ENCODE data around the gene VSIG4. TPM values are rescaled to one million over a fixed set of nuclear protein-coding genes. Genes with fewer than 3 reads are reported as not detected.

Gene VSIG4
- total RNA-seq, 4 donors from 2014 or later = 22.3 to 253 (median 97.0) TPM

DNA sequence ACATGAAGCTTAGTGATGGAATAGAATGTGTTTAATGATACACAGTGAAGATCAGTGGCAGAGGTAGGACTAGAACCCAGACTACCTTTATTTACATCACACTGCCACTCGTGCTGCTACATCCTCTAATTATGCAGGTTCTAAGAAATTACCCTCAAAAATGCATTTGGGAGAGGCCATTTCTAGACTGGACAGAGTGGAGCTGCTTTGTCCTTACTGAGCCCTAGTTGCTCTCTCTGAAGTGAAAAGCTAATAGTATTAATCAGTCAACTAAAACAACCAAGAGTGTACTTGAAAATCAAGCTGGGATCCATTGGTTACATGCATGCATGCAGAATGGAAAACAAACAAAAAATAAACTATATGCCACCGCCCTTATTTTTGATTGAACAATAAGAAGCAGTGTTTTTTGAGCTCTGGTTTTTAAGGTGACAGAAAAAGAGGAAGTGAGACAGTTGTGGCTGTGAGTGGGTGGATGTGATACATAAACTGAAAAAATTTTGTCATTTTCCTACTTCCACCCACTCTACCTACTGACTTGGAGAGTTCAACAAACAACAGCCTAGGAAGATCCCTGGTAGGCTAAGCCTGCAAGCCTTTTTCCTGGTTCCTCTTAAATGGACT, 6.8 kb upstream of the VSIG4 start:
- H3K36me3 ChIP-seq = no peaks in the 10 kb centered on the region
- WGBS, 2 donors (ENCODE audit: low coverage in 1 of 2) = 54 to 70% methylated on average over 1 to 2 of the region's 2 CpGs
- no peak for ATAC-seq
- H3K9me3 ChIP-seq = no peaks in the 10 kb centered on the region
- TF ChIP-seq, protein P1, sequence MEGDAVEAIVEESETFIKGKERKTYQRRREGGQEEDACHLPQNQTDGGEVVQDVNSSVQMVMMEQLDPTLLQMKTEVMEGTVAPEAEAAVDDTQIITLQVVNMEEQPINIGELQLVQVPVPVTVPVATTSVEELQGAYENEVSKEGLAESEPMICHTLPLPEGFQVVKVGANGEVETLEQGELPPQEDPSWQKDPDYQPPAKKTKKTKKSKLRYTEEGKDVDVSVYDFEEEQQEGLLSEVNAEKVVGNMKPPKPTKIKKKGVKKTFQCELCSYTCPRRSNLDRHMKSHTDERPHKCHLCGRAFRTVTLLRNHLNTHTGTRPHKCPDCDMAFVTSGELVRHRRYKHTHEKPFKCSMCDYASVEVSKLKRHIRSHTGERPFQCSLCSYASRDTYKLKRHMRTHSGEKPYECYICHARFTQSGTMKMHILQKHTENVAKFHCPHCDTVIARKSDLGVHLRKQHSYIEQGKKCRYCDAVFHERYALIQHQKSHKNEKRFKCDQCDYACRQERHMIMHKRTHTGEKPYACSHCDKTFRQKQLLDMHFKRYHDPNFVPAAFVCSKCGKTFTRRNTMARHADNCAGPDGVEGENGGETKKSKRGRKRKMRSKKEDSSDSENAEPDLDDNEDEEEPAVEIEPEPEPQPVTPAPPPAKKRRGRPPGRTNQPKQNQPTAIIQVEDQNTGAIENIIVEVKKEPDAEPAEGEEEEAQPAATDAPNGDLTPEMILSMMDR (IDR thresholded peaks at IDR 0.05) = no peak
- no peak for TF ChIP-seq POLR2AphosphoS5 (IDR thresholded peaks at IDR 0.05)
- TF ChIP-seq EP300 (IDR thresholded peaks at IDR 0.05) = no peak
- TF ChIP-seq POLR2A (IDR thresholded peaks at IDR 0.05) = no peak
- H3K27ac ChIP-seq = no peak overlapping the region
- no peak overlapping the region for H3K4me3 ChIP-seq
- no peaks in the 10 kb centered on the region for H3K4me1 ChIP-seq
- no peaks in the 10 kb centered on the region for H3K27me3 ChIP-seq

DNA sequence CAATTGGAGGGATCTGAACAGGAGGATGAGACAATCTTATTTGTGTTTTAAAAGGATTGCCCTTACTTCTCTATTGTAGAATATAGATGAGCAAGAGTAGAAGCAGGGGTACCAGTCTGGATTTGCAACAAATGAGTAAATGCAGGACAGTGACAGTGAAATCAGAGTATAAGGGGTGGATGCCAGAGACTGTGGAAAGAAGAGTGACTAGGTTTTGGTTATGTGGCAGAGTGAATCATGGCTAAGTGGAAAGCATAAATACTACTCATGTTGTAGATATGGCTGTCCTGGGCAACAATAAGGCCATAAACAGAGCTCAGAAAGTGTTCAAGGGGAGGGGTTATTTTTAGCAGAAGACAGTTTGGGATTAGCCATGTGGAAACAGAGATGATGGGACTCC, 6.0 kb upstream of the VSIG4 start:
- no peaks in the 10 kb centered on the region for H3K4me1 ChIP-seq
- H3K4me3 ChIP-seq = no peak overlapping the region
- H3K36me3 ChIP-seq = no peaks in the 10 kb centered on the region
- H3K27me3 ChIP-seq = no peaks in the 10 kb centered on the region
- H3K27ac ChIP-seq = no peak overlapping the region
- no peak for TF ChIP-seq POLR2A (IDR thresholded peaks at IDR 0.05)
- TF ChIP-seq POLR2AphosphoS5 (IDR thresholded peaks at IDR 0.05) = no peak
- TF ChIP-seq, protein P1 (IDR thresholded peaks at IDR 0.05) = no peak
- TF ChIP-seq EP300 (IDR thresholded peaks at IDR 0.05) = no peak
- H3K9me3 ChIP-seq = no peaks in the 10 kb centered on the region
- ATAC-seq = no peak

DNA sequence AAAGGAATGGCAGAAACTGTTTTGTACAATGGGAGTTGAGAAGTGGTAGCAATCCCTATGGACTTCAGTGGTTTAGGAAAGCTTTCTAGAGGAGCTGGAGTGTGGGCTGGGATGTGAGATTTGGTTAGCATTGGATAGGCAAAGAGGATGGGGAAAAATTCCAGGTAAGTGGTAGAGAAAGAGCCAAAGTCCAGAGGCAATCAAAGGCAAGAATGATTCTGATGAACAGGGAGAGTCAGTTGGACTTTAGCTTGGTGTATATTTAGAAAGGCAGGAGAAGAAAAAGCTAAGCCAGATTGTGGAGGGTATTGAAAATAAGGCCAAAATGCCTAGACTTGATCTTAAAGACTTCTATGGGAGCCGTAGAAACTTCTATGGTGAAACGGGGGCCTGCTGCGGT, 3.7 kb upstream of the VSIG4 start:
- no peak overlapping the region for H3K27ac ChIP-seq
- TF ChIP-seq, protein P1 (IDR thresholded peaks at IDR 0.05) = no peak
- H3K4me3 ChIP-seq = no peak overlapping the region
- no peaks in the 10 kb centered on the region for H3K27me3 ChIP-seq
- no peaks in the 10 kb centered on the region for H3K9me3 ChIP-seq
- H3K36me3 ChIP-seq = no peaks in the 10 kb centered on the region
- no peaks in the 10 kb centered on the region for H3K4me1 ChIP-seq
- no peak for ATAC-seq
- WGBS, 2 donors (ENCODE audit: low coverage in 1 of 2) = 81% methylated on average over 3 of the region's 3 CpGs; no CpG with 5 or more reads in 1 of the 2 donors

DNA sequence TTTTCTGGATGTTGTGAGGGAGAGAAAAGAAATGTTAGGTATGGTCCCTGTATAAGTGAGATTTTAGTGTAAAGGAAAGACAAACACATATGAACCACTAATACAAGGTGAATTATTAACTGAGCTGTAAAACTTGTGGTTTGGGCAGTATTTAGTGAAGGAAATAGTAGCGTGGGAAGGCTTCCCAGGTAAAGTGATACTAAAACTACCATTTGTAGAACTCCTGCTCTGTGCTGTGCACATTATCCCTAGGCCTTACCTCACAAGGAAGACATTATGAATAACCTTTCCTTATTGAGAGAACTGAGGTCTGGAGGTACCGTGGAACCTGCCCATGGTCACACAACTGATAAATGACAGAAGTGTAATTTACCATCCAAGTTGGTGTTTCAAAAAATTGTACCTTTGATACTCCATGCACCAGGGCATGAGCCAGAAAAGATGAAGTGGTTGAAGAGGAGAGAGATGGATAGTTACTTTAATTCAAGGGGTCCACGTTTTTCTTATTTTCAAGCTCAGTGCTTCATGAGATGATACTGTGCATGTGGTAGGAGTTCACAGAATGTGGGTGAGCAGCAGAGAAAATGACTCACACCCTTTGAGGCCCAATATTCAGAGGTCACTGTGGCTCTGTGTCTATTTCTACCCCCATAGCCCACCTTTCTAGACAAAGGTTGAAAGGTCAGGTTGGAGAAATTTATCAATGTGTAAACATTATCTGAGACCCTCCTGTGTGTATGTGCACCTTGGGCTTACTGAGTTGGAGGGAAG, 2.6 kb upstream of the VSIG4 start:
- no peaks in the 10 kb centered on the region for H3K27me3 ChIP-seq
- no peaks in the 10 kb centered on the region for H3K9me3 ChIP-seq
- no peak for ATAC-seq
- 47 to 66% methylated on average over 3 of the region's 3 CpGs for WGBS, 2 donors (ENCODE audit: low coverage in 1 of 2)
- H3K4me3 ChIP-seq = no peak overlapping the region
- no peaks in the 10 kb centered on the region for H3K36me3 ChIP-seq
- TF ChIP-seq EP300 (IDR thresholded peaks at IDR 0.05) (no peak), POLR2A (IDR thresholded peaks at IDR 0.05) (no peak), POLR2AphosphoS5 (IDR thresholded peaks at IDR 0.05) (no peak)
- TF ChIP-seq, protein P1 (IDR thresholded peaks at IDR 0.05) = no peak
- no peak overlapping the region for H3K27ac ChIP-seq
- H3K4me1 ChIP-seq = no peaks in the 10 kb centered on the region

DNA sequence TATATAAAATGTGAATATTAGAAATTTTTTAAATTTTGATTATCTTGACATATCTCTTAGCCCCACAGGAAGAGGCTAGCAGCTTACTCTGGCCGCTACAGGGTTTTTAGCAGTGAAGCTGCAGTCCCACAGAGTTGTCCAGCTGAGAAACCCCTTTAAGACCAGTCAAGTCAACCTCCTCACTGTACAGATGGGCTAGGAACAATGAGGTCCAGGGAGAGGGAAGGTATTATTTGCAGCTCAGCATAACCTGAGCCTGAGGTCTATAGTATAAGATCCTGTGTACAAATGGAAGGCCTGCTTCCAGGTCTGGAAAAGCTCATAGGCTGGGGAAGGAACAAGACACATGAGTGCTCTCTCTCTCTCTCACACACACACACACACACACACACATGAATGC, 1.8 kb downstream of the VSIG4 start:
- no peaks in the 10 kb centered on the region for H3K9me3 ChIP-seq
- no peaks in the 10 kb centered on the region for H3K4me1 ChIP-seq
- no peaks in the 10 kb centered on the region for H3K36me3 ChIP-seq
- peak overlapping the region in 1 of 2 donors; percentile 20 for H3K4me3 ChIP-seq
- TF ChIP-seq, protein P1 (IDR thresholded peaks at IDR 0.05) = no peak
- no peak for TF ChIP-seq POLR2A (IDR thresholded peaks at IDR 0.05)
- no peak for TF ChIP-seq POLR2AphosphoS5 (IDR thresholded peaks at IDR 0.05)
- no peak for TF ChIP-seq EP300 (IDR thresholded peaks at IDR 0.05)
- H3K27ac ChIP-seq = peak overlapping the region in 1 of 4 donors; percentile 37
- WGBS, 2 donors (ENCODE audit: low coverage in 1 of 2) = 60 to 100% methylated on average over 1 of the region's 1 CpG
- no peaks in the 10 kb centered on the region for H3K27me3 ChIP-seq
- peak; percentile 39 for ATAC-seq

Measured in gastroesophageal sphincter (tissue), 4 donors.